GM21367 (cell line): ENCODE data around the gene ZNF569.
"Not testable (repeated sequence)": the region's sequence is repeated elsewhere in the genome, so short reads cannot be mapped to it uniquely, and the experiment has no call there.

Source experiments
- ATAC-seq: cut with Tn5 transposase; IDR thresholded peaks from one replicate; pipeline ENCODE4 v1.9.1; 2021; ENCODE audit not compliant: unreplicated experiment

Gene ZNF569

GRCh38 chr19:37466798-37467607 lies at the start of gene ZNF569:
TSS of gene ZNF569 (minus strand) at chr19:37467444. CDS start at chr19:37444921, 22,523 bp downstream.
- ATAC-seq = peak; percentile 64

- no peak for ATAC-seq
These were observed 46.2 kb upstream of the ZNF569 start for GRCh38 chr19:37513397-37513796.

DNA sequence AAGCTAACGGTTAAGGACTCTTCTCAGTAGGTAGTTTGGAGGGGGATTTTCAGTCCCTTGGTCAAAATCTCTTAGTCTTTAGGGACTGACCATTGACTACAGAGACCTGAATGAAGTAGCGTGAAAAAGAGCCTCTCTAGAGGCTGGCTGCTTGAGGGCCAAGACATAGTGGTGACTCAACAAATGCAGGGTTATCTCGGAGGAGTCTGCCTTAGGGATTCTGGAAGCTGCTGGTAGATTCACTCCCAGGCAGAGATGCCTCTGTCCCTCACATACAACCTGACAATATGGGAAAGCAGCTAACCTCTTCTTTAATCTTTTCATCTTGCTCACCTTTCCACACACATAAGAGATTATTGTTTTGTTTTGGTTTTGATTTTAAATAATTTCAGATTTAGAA lies 44.6 kb upstream of the ZNF569 start:
- ATAC-seq = no peak

GRCh38 chr19:37511186-37511585 lies 43.9 kb upstream of the ZNF569 start:
- ATAC-seq = no peak

- no peak for ATAC-seq
These were observed 39.9 kb upstream of the ZNF569 start for GRCh38 chr19:37507167-37507464.

DNA sequence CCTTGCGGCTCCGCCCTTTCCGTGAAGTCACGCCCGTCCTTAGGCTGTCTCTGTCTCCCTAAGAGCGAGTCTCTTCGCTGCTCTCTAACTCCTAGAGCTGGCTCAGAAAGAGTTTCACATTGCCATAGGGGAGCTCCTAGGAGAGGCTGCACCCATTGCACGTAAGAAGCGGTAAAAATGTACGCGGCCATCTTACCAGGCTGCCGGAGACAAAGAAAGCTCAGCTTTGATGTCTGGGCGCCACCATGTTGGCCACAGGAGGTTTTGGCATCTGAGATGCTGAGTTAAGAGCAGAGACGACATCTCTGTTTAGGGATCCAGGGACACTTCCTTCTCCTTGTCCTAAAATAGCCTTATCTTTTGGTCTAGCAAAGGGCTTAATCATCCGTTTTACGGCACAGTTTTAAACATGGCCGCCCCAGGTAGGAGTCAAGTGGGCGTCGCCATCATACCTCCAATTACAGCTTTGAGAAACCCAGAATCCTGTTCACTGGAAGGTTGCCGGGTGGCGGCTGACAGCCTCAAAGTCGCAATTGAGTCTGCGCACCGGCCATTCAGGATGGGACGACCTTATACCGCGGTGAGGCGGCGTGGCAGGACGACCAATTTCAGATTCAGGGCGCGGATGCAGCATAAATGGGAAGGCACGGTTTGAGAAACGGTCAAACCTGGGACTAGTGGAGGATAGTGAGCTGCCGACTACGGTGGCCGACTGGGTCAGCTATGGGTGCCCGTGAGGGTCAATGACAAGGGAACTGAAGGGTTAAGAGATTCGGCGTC lies 39.3 kb upstream of the ZNF569 start, which contains the start of gene ZNF793:
ZNF793 (plus strand) TSS at position 553 of the 780 bp plus-strand sequence. CDS start 16,501 bp downstream, outside the sequence.
- peak; percentile 57 for ATAC-seq

- ATAC-seq = no peak
These were observed 38.7 kb upstream of the ZNF569 start for GRCh38 chr19:37505958-37506386.

GRCh38 chr19:37492213-37492612 lies 25.0 kb upstream of the ZNF569 start:
- ATAC-seq = no peak

DNA sequence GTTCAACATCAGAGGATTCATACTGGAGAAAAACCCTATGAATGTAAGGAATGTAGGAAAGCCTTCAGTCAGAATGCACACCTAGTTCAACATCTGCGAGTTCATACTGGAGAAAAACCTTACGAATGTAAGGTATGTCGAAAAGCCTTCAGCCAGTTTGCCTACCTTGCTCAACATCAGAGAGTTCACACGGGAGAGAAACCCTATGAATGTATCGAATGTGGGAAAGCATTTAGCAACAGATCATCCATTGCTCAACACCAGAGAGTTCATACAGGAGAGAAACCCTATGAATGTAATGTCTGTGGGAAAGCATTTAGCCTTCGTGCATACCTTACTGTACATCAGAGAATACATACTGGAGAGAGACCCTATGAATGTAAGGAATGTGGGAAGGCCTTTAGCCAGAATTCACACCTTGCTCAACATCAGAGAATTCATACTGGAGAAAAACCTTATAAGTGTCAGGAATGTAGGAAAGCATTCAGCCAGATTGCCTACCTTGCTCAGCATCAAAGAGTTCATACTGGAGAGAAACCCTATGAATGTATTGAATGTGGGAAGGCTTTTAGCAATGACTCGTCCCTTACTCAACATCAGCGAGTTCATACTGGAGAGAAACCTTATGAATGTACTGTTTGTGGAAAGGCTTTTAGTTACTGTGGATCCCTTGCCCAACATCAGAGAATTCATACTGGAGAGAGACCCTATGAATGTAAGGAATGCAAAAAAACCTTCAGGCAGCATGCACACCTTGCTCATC lies 17.3 kb upstream of the ZNF569 start:
- ATAC-seq = no peak

GRCh38 chr19:37472165-37472564 lies 4.9 kb upstream of the ZNF569 start:
- no peak for ATAC-seq

- ATAC-seq = no peak
These were observed 3.0 kb upstream of the ZNF569 start for GRCh38 chr19:37470216-37470615.

DNA sequence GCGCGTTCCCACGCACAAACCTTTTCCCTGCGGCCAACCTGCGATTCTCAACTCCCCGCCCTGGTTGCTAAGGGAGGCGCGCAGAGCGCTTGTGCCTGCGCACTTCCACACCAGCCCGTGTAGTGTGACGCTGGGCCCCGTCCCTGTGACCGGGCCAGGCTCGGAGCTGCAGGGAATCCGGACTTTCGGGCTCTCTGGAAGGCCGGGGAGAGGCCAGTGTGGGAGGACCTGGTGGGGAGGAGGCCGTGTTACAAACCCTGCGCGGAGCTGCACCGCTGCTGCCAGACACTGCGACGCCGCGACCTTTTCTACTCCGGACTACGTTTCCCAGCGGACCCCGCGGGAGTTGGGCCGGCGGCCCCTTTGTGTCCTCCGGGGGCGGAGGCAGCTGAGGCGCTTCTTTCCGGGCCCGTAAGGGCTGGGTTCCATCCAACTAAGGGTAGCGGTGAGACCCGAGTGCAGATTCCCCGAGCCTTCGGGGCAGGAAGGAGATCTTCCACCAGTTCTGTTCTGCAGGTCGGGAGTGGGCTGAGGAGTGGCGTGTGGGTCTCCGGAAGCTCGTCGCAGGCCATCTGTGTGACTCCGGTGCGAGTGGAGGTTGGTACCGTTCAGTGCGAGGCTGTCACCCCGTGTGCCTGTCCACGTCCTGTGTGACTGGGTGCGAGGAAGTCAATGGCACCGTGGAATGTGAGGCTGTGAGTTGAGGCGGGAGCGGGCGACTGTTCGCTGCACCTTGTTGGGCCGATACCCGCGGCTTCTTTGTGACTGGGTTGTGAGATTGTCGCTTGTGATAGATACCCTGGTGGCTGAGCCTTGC lies 1.9 kb upstream of the ZNF569 start, which contains the start of gene ZNF570:
ZNF570 (plus strand) TSS at position 396 of the 817 bp plus-strand sequence. CDS start 999 bp downstream, outside the sequence.
- ATAC-seq = peak; percentile 33

- ATAC-seq = no peak
These were observed 405 bp upstream of the ZNF569 start for GRCh38 chr19:37467608-37468090.

DNA sequence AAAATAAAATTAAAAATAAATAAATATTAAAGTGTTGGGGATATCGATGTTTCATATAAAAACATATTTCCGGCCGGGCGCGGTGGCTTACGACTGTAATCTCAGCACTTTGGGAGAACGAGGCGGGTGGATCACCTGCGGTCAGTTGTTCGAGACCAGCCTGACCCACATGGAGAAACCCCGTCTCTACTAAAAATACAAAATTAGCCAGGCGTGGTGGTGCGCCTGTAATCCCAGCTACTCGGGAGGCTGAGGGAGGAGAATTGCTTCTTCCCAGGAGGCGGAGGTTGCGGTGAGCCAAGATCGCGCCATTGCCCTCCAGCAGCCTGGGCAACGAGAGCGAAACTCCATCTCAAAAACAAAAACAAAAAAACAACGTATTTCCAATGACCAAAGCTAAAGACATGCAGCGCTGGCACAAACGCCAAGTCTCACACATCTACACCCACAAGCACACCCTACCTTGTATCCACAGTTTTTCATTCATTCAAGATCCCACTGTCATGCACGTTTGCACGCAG lies 907 bp downstream of the ZNF569 start:
- ATAC-seq = no peak

DNA sequence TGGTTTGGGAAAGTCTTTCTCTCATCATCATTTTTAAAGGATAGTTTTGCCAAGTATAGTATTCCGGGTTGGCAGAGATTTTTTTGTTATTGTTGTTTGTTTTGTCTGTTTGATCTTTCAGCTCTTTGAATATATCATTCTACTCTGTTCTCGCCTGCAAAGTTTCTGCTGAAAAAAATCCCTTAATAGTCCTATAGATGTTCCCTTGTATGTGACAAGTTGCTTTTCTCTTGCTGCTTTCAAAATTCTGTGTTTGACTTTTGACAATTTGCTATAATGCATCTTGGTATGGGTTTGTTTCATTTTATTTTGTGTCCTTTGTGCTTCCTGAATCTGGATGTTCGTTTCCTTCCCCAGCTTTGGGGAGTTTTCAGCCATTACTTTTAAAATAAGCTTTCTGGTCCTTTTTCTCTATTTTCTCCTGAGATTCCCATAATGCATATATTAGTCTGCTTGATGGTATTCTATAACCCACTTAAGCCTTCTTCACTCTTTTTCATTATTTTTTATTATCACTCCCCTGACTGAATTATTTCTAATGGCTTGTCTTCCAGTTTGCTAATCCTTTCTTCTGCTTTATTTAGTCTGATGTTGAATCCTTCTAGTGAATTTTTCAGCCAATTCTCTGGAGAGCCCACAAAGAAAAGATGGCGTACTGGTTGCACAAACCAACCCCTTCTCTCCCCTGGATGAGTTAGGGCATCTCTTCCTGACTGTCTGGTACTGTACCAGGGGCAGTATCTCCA lies 14.6 kb downstream of the ZNF569 start:
- no peak for ATAC-seq

DNA sequence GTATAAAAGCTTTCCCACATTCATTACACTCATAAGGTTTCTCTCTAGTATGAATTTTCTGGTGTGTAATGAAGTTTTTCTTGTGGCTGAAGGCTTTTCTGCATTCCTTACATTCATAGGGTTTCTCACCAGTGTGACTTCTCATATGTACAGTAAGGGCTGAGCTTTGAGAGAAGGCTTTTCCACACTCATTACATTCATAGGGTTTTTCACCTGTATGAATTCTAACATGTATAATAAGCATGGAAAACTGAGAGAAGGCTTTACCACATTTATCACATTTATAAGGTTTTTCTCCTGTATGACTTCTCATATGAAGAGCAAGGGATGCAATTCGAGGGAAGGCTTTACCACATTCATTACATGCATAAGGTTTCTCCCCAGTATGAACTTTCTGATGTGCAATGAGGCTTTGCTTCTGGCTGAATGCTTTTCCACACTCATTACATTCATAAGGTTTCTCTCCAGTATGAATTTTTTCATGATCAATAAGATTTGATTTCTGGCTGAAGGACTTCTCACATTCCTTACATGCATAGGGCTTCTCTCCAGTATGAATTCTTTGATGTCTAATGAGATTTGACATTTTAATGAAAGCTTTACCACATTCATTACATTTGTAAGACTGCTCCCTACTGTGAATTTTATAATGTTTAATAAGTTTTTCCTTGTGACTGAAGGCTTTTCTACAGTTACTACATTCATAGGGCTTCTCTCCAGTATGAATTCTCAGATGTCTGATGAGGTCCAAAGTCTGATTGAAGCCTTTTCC lies 53.7 kb downstream of the ZNF569 start:
- no peak for ATAC-seq

- no peak for ATAC-seq
These were observed 54.5 kb downstream of the ZNF569 start for GRCh38 chr19:37412700-37413099.

- not testable (repeated sequence) for ATAC-seq
These were observed 61.0 kb downstream of the ZNF569 start for GRCh38 chr19:37406140-37406846.
